ENCODE measurements around the gene OR10H1. TPM values are rescaled to one million over a fixed set of nuclear protein-coding genes. Genes with fewer than 3 reads are reported as not detected.

Gene OR10H1
- total RNA-seq, 1 experiment from 2014 or later, result 0.17 TPM

GRCh38 chr19:15843203-15843893 lies 27.9 kb upstream of the OR10H1 start:
- RAD21 ChIA-PET (ENCODE audit: low non-redundant PET in 1 of 2, low total read pairs in 2 of 2, uncharacterized antibody in 2 of 2, unreplicated experiment in 2 of 2), result interaction anchor here in 1 of 2 experiments (0.6 kb wide), 1 partner anchor 31 kb away, joined by 6 read pairs; no protein-coding TSS in a partner anchor
- H3K4me1 ChIP-seq (ENCODE audit: control insufficient read depth in 1 of 2, insufficient read depth in 2 of 2, low read length in 2 of 2), result peaks cover 10 to 34% of the 10 kb centered on the region in 2 experiments
- H3K4me3 ChIP-seq (replicated peaks in 1 of 2; ENCODE audit: low read depth in 1 of 2, low read length in 2 of 2), result no peak overlapping the region
- ATAC-seq (no peak), DNase-seq (ENCODE audit: low read depth, low spot score) (no peak)
- H3K27ac ChIP-seq (ENCODE audit: low read depth, low read length), result no peak overlapping the region
- H3K27me3 ChIP-seq (ENCODE audit: insufficient read depth, low read length), result no peaks in the 10 kb centered on the region
- no peaks in the 10 kb centered on the region for H3K9me3 ChIP-seq (ENCODE audit: control insufficient read depth in 1 of 2, insufficient read depth in 1 of 2, low read depth in 1 of 2, low read length in 2 of 2)
- TF ChIP-seq POLR2AphosphoS5 (IDR thresholded peaks at IDR 0.05; ENCODE audit: low read depth, low read length) (no peak), FOSL1 (IDR thresholded peaks at IDR 0.05; ENCODE audit: low read depth) (no peak), POLR2A (IDR thresholded peaks at IDR 0.05; ENCODE audit: borderline replicate concordance, extremely low read depth, insufficient read depth, insufficient read length) (no peak), EZH2 (IDR thresholded peaks at IDR 0.05) (no peak), REST (IDR thresholded peaks at IDR 0.05; ENCODE audit: low read depth) (no peak), EZH2phosphoT487 (IDR thresholded peaks at IDR 0.05; ENCODE audit: borderline replicate concordance) (no peak), CTCF (IDR thresholded peaks at IDR 0.05 in 2 of 3, conservative IDR thresholded peaks at IDR 0.05 in 1 of 3; ENCODE audit: borderline replicate concordance in 1 of 3, insufficient read depth in 1 of 3, low read depth in 2 of 3, low read length in 2 of 3) (no peak), MAX (IDR thresholded peaks at IDR 0.05) (no peak), RAD21 (IDR thresholded peaks at IDR 0.05; ENCODE audit: low read depth) (no peak), YY1 (IDR thresholded peaks at IDR 0.05; ENCODE audit: extremely low read depth, insufficient replicate concordance, low read depth, low read length) (no peak), TCF7L2 (IDR thresholded peaks at IDR 0.05; ENCODE audit: borderline replicate concordance, extremely low read depth, insufficient read depth, insufficient read length) (no peak), ATF3 (IDR thresholded peaks at IDR 0.05) (no peak), CBX3 (IDR thresholded peaks at IDR 0.05; ENCODE audit: low read depth) (no peak), SRF (IDR thresholded peaks at IDR 0.05; ENCODE audit: low read depth) (no peak)
- CTCF ChIA-PET, result no interaction called here
- intact Hi-C loops (cut with micrococcal nuclease), result no loop called here
- no peaks in the 10 kb centered on the region for H3K9me2 ChIP-seq (ENCODE audit: insufficient read depth)
- H2AFZ ChIP-seq (ENCODE audit: low read depth, low read length, poor library complexity, severe bottlenecking), result no peak overlapping the region
- H3K79me2 ChIP-seq (ENCODE audit: insufficient read depth, low read length), result no peaks in the 10 kb centered on the region
- H3K9ac ChIP-seq (ENCODE audit: low read length), result no peak overlapping the region
- POLR2A ChIA-PET, result interaction anchor here (0.6 to 1.4 kb wide), 3 partner anchors 11 to 233 kb away, joined by 3 to 4 read pairs (median 3); partner anchors contain the start of gene TPM4
- no peaks in the 10 kb centered on the region for H3K36me3 ChIP-seq (ENCODE audit: control insufficient read depth in 1 of 2, insufficient read depth in 2 of 2, low read length in 2 of 2)
- H4K20me1 ChIP-seq (ENCODE audit: insufficient read depth), result no peaks in the 10 kb centered on the region
- H3K4me2 ChIP-seq (ENCODE audit: low read length), result no peak overlapping the region
- BruUV-seq (replicated peaks), result no TSS peak

Measured in HCT116 (cell line).